ENCODE measurements around the gene MAP4K4. TPM values are rescaled to one million over a fixed set of nuclear protein-coding genes. Genes with fewer than 3 reads are reported as not detected.

MAP4K4 gene
- total RNA-seq, 2 donors from 2014 or later, result 53.5 to 75.8 TPM

- intact Hi-C loops (cut with DNase I), result no loop called here
- DNase-seq (ENCODE audit: low spot score), result no peak
These were observed 120.0 kb downstream of the MAP4K4 start for GRCh38 chr2:101817481-101817880.

- intact Hi-C loops (cut with DNase I), result loop anchor here in 1 of 2 donors (1.0 kb wide), 1 partner anchor 39 kb away; no protein-coding TSS in a partner anchor
- no peak for DNase-seq (ENCODE audit: low spot score)
These were observed 121.3 kb downstream of the MAP4K4 start for GRCh38 chr2:101818531-101819451.

GRCh38 chr2:101820519-101820918 is 123.0 kb downstream of the MAP4K4 start:
- intact Hi-C loops (cut with DNase I), result no loop called here
- DNase-seq (ENCODE audit: low spot score), result no peak

GRCh38 chr2:101821059-101821805 is 123.7 kb downstream of the MAP4K4 start:
- no peak for DNase-seq (ENCODE audit: low spot score)
- intact Hi-C loops (cut with DNase I), result no loop called here

GRCh38 chr2:101821828-101822458 is 124.4 kb downstream of the MAP4K4 start:
- intact Hi-C loops (cut with DNase I), result no loop called here
- DNase-seq (ENCODE audit: low spot score), result no peak

GRCh38 chr2:101823347-101823791 is 125.9 kb downstream of the MAP4K4 start:
- intact Hi-C loops (cut with DNase I), result no loop called here
- DNase-seq (ENCODE audit: low spot score), result no peak

GRCh38 chr2:101823859-101824258 is 126.4 kb downstream of the MAP4K4 start:
- intact Hi-C loops (cut with DNase I), result no loop called here
- DNase-seq (ENCODE audit: low spot score), result no peak

- no peak for DNase-seq (ENCODE audit: low spot score)
- intact Hi-C loops (cut with DNase I), result no loop called here
These were observed 129.2 kb downstream of the MAP4K4 start for GRCh38 chr2:101826716-101827115.

GRCh38 chr2:101827246-101827645 is 129.7 kb downstream of the MAP4K4 start:
- intact Hi-C loops (cut with DNase I), result no loop called here
- no peak for DNase-seq (ENCODE audit: low spot score)

- DNase-seq (ENCODE audit: low spot score), result no peak
- intact Hi-C loops (cut with DNase I), result no loop called here
These were observed 130.8 kb downstream of the MAP4K4 start for GRCh38 chr2:101828257-101828656.

- intact Hi-C loops (cut with DNase I), result no loop called here
- DNase-seq (ENCODE audit: low spot score), result no peak
These were observed 131.3 kb downstream of the MAP4K4 start for GRCh38 chr2:101828673-101829334.

- intact Hi-C loops (cut with DNase I), result no loop called here
- no peak for DNase-seq (ENCODE audit: low spot score)
These were observed 131.9 kb downstream of the MAP4K4 start for GRCh38 chr2:101829429-101829828.

GRCh38 chr2:101830146-101830545 is 132.6 kb downstream of the MAP4K4 start:
- DNase-seq (ENCODE audit: low spot score), result no peak
- intact Hi-C loops (cut with DNase I), result loop anchor here (2.0 to 10.0 kb wide), 4 partner anchors 133 to 485 kb away; partner anchors contain the start of gene MAP4K4 (in 1 of the 2)

GRCh38 chr2:101830555-101830954 is 133.0 kb downstream of the MAP4K4 start:
- intact Hi-C loops (cut with DNase I), result loop anchor here (2.0 to 10.0 kb wide), 4 partner anchors 133 to 486 kb away; partner anchors contain the start of gene MAP4K4 (in 1 of the 2)
- DNase-seq (ENCODE audit: low spot score), result no peak

- intact Hi-C loops (cut with DNase I), result loop anchor here (2.0 to 10.0 kb wide), 4 partner anchors 134 to 487 kb away; partner anchors contain the start of gene MAP4K4 (in 1 of the 2)
These were observed 133.9 kb downstream of the MAP4K4 start for GRCh38 chr2:101831351-101831865.

GRCh38 chr2:101832114-101832513 is 134.6 kb downstream of the MAP4K4 start:
- intact Hi-C loops (cut with DNase I), result loop anchor here (5.0 to 10.0 kb wide), 3 partner anchors 135 to 487 kb away; partner anchors contain the start of gene MAP4K4 (in 1 of the 2)
- no peak for DNase-seq (ENCODE audit: low spot score)

More at GRCh38 chr2:101831351-101831865, 133.9 kb downstream of the MAP4K4 start:
- peak; percentile 87 for DNase-seq (ENCODE audit: low spot score)

- DNase-seq (ENCODE audit: low spot score), result no peak
- intact Hi-C loops (cut with DNase I), result loop anchor here (5.0 to 10.0 kb wide), 3 partner anchors 137 to 489 kb away; partner anchors contain the start of gene MAP4K4 (in 1 of the 2)
These were observed 136.5 kb downstream of the MAP4K4 start for GRCh38 chr2:101833890-101834523.

GRCh38 chr2:101837354-101837753 is 139.8 kb downstream of the MAP4K4 start:
- intact Hi-C loops (cut with DNase I), result loop anchor here (10.0 kb wide), 2 partner anchors 423 to 493 kb away; no protein-coding TSS in a partner anchor

More at GRCh38 chr2:101837354-101837753, 139.8 kb downstream of the MAP4K4 start:
- no peak for DNase-seq (ENCODE audit: low spot score)
